ENCODE data around the gene CLDND2.

- no peak for TF ChIP-seq POLR2A (IDR thresholded peaks at IDR 0.05)
- no peak for TF ChIP-seq CTCF (IDR thresholded peaks at IDR 0.05)
- TF ChIP-seq EP300 (IDR thresholded peaks at IDR 0.05), result no peak
Measured at GRCh38 chr19:51399231-51399630, 30.4 kb upstream of the CLDND2 start.

All from upper lobe of left lung (tissue), 4 donors.